Body of pancreas (tissue), 4 donors: ENCODE measurements around the gene RGMA.
"Not testable (repeated sequence)": the region's sequence is repeated elsewhere in the genome, so short reads cannot be mapped to it uniquely, and the experiment has no call there.

Experiments
- POLR2A ChIP-seq, 3 donors: fragments of 450-650 bp; IDR thresholded peaks; one replicate each; pipeline ENCODE4 v1.6.1; 2016; ENCODE audit warnings: antibody characterized with exemption in 3 of 3, mild to moderate bottlenecking in 2 of 3
- TF ChIP-seq, protein P1 (sequence below), 7 experiments: fragments of 450-650 bp in 4 of 7; fragments of 200-600 bp in 3 of 7; sonication (generic) in 3 of 7; IDR thresholded peaks; one replicate each; pipeline ENCODE4 v1.5.1; 2016 to 2019; ENCODE audit warnings: antibody characterized with exemption in 7 of 7

- TF ChIP-seq POLR2A (IDR thresholded peaks at IDR 0.05), result not testable (repeated sequence)
- TF ChIP-seq, protein P1, sequence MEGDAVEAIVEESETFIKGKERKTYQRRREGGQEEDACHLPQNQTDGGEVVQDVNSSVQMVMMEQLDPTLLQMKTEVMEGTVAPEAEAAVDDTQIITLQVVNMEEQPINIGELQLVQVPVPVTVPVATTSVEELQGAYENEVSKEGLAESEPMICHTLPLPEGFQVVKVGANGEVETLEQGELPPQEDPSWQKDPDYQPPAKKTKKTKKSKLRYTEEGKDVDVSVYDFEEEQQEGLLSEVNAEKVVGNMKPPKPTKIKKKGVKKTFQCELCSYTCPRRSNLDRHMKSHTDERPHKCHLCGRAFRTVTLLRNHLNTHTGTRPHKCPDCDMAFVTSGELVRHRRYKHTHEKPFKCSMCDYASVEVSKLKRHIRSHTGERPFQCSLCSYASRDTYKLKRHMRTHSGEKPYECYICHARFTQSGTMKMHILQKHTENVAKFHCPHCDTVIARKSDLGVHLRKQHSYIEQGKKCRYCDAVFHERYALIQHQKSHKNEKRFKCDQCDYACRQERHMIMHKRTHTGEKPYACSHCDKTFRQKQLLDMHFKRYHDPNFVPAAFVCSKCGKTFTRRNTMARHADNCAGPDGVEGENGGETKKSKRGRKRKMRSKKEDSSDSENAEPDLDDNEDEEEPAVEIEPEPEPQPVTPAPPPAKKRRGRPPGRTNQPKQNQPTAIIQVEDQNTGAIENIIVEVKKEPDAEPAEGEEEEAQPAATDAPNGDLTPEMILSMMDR (IDR thresholded peaks at IDR 0.05), result not testable (repeated sequence)
Observed at GRCh38 chr15:93062628-93063261, 26.3 kb downstream of the RGMA start.
